ENCODE results near the gene CD6.

The CD6 gene

GRCh38 chr11:61052182-61052972 lies 80.9 kb downstream of the CD6 start:
- in situ Hi-C loops (cut with MboI; ENCODE audit: low sequenced_read_pairs, unreplicated experiment): no loop called here
- no peak for TF ChIP-seq CTCF (IDR thresholded peaks at IDR 0.05; ENCODE audit: borderline replicate concordance, control extremely low read depth, extremely low read depth, insufficient read depth, missing control alignments)
- DNase-seq (ENCODE audit: low spot score): no peak

- no peak for TF ChIP-seq CTCF (IDR thresholded peaks at IDR 0.05; ENCODE audit: borderline replicate concordance, control extremely low read depth, extremely low read depth, insufficient read depth, missing control alignments)
- in situ Hi-C loops (cut with MboI; ENCODE audit: low sequenced_read_pairs, unreplicated experiment): no loop called here
- DNase-seq (ENCODE audit: low spot score): no peak
Observed at GRCh38 chr11:61053191-61053590, 81.7 kb downstream of the CD6 start.

DNA sequence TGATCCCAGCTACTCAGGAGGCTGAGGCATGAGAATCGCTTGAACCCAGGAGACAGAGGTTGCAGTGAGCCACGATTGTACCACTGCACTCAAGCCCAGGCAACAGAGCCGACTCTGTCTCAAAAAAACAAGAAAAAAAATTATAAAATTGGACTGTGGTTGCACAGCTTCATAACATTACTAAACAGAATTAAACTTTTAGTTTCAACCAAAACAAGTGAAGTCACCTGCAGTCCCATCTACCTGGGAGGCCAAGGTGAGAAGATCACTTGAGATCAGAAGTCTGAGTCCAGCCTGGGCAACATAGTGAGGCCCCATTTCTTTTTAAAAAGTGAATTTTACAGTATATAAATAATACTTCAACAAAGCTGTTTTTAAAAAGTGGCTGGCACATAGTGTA lies 83.0 kb downstream of the CD6 start:
- in situ Hi-C loops (cut with MboI; ENCODE audit: low sequenced_read_pairs, unreplicated experiment): no loop called here
- DNase-seq (ENCODE audit: low spot score): no peak
- TF ChIP-seq CTCF (IDR thresholded peaks at IDR 0.05; ENCODE audit: borderline replicate concordance, control extremely low read depth, extremely low read depth, insufficient read depth, missing control alignments): no peak

DNA sequence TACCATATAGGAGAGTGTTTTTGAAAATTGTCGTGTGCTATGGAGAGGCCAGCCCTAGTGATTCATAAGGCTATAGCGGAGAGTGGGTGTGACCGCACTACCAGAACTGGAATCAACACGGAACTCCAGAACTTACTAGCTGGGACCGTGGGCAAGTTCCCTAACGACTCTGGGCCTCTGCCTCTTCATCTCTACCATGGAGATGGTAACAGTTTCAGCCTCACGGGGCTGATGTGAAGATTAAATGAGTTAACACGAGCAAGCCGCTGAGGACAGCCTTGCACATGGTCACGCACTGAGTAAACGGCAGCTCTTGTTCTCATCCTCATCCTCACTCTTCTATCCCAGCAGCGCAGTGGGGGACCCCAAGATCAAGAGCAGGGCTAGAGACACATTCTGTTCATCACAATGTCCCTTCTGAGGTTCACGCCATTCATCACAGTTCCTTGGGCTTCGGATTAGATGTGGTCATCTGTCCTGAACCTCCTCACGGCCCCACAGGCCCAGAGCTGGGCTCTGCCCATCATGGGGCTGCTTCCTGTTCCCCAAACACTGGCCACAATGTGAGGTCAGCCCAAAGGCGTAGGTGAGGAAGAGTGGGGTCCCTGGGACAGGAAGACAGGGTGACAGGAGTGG lies 83.6 kb downstream of the CD6 start:
- TF ChIP-seq CTCF (IDR thresholded peaks at IDR 0.05; ENCODE audit: borderline replicate concordance, control extremely low read depth, extremely low read depth, insufficient read depth, missing control alignments): no peak
- DNase-seq (ENCODE audit: low spot score): no peak
- in situ Hi-C loops (cut with MboI; ENCODE audit: low sequenced_read_pairs, unreplicated experiment): no loop called here

DNA sequence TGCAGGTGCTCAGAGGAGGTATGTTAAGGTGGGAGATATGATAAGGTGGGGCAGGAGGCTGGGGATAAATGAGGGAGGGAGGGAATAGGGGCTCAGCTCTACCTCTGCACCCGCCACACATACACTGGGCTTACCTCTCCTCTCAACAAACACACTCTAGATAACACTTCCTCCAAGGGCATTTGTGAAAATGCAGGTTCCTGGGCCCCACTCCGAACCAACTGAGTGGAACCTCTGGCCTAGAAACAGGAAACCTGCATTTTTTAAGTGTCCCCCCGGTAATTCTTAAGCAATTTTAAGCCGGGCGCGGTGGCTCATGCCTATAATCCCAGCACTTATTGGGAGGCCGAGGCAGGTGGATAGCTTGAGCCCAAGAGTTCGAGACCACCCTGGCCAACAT lies 84.3 kb downstream of the CD6 start:
- no peak for DNase-seq (ENCODE audit: low spot score)
- in situ Hi-C loops (cut with MboI; ENCODE audit: low sequenced_read_pairs, unreplicated experiment): no loop called here
- no peak for TF ChIP-seq CTCF (IDR thresholded peaks at IDR 0.05; ENCODE audit: borderline replicate concordance, control extremely low read depth, extremely low read depth, insufficient read depth, missing control alignments)

DNA sequence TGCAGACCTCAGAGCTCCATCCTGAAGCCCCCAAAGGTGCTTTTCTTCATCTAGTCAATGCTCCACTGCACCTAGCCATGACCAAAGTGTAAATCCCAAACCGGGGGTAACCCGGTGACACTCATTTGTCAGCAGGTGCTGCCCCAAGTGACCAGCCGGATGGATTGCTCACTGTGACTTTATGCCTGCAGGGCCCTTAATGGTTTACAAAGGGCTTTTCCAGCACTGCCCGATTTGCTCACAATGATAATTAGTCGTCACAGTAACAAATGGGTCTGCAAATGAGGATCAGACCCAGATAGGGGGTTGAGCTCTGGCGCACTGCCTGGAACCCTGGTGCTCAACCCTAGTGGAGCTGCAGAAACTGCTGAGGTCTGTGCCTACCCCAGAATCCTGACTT lies 85.1 kb downstream of the CD6 start:
- no peak for TF ChIP-seq CTCF (IDR thresholded peaks at IDR 0.05; ENCODE audit: borderline replicate concordance, control extremely low read depth, extremely low read depth, insufficient read depth, missing control alignments)
- DNase-seq (ENCODE audit: low spot score): no peak
- in situ Hi-C loops (cut with MboI; ENCODE audit: low sequenced_read_pairs, unreplicated experiment): no loop called here
